ENCODE data around the gene MOCS3. TPM values are rescaled to one million over a fixed set of nuclear protein-coding genes. Genes with fewer than 3 reads are reported as not detected.

Gene MOCS3
- total and polyA plus RNA-seq, 2 donors (not counting 1 experiment from before 2014, with no cell fraction given): 0.91 to 7.6 TPM

DNA sequence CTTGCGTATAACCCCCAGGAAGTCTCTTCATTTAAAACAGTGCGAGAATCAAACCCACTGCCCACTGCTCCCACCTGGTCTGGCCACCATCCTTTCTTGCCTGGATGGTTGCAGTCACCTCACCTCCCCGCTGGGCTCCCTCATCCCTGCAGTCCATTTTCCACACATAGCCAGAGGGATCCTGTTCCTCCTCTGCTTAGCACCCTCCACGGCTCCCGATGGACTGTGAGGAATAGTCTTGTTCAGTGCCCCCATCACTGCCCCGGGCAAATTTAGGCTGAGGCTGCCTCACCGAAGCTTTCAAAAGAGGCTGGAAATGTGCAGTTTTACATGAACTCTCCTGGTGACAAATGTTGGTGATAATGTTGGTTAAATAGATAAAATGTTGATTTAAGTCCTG, 46.6 kb downstream of the MOCS3 start:
- no peaks in the 10 kb centered on the region for H3K4me1 ChIP-seq (ENCODE audit: control insufficient read depth in 2 of 2, insufficient read depth in 2 of 2, low read length in 2 of 2)
- intact Hi-C loops (cut with micrococcal nuclease): no loop called here
- no peak overlapping the region for H3K27ac Mint-ChIP-seq
- no peaks in the 10 kb centered on the region for H3K4me1 Mint-ChIP-seq
- H3K27ac ChIP-seq (ENCODE audit: low read length in 2 of 2): no peak overlapping the region
- no peak overlapping the region for H3K9ac ChIP-seq (ENCODE audit: low read length)
- H3K27me3 Mint-ChIP-seq: peaks cover 30% of the 10 kb centered on the region
- DNase-seq (no peak), ATAC-seq (ENCODE audit: low read depth) (no peak)
- POLR2A ChIA-PET: no interaction called here
- no peaks in the 10 kb centered on the region for H3K27me3 ChIP-seq (replicated peaks in 1 of 4; ENCODE audit: control extremely low read depth in 1 of 4, control insufficient read depth in 3 of 4, insufficient read depth in 4 of 4, low read length in 3 of 4)
- peaks cover 0 to 2% (median 0%) of the 10 kb centered on the region in 3 donors for H3K9me3 ChIP-seq (ENCODE audit: control extremely low read depth in 1 of 3, control insufficient read depth in 2 of 3, insufficient read depth in 1 of 3, low read length in 2 of 3)
- CTCF ChIA-PET: no interaction called here
- WGBS (ENCODE audit: insufficient coverage): 86% methylated on average over 6 of the region's 7 CpGs
- TF ChIP-seq, protein P1, sequence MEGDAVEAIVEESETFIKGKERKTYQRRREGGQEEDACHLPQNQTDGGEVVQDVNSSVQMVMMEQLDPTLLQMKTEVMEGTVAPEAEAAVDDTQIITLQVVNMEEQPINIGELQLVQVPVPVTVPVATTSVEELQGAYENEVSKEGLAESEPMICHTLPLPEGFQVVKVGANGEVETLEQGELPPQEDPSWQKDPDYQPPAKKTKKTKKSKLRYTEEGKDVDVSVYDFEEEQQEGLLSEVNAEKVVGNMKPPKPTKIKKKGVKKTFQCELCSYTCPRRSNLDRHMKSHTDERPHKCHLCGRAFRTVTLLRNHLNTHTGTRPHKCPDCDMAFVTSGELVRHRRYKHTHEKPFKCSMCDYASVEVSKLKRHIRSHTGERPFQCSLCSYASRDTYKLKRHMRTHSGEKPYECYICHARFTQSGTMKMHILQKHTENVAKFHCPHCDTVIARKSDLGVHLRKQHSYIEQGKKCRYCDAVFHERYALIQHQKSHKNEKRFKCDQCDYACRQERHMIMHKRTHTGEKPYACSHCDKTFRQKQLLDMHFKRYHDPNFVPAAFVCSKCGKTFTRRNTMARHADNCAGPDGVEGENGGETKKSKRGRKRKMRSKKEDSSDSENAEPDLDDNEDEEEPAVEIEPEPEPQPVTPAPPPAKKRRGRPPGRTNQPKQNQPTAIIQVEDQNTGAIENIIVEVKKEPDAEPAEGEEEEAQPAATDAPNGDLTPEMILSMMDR (IDR thresholded peaks at IDR 0.05): no peak
- no peak for TF ChIP-seq EZH2 (IDR thresholded peaks at IDR 0.05; ENCODE audit: borderline replicate concordance, insufficient read depth, low read depth, low read length, poor library complexity, severe bottlenecking)
- H3K9me3 Mint-ChIP-seq (ENCODE audit: insufficient read depth): no peaks in the 10 kb centered on the region
- no peak overlapping the region for H3K4me3 ChIP-seq (ENCODE audit: control extremely low read depth in 1 of 5, extremely low read depth in 1 of 5, insufficient read depth in 1 of 5, low read depth in 2 of 5, low read length in 4 of 5)
- no peaks in the 10 kb centered on the region for H3K79me2 ChIP-seq (ENCODE audit: control insufficient read depth, insufficient read depth, low read length)
- no peak overlapping the region for H3K4me3 Mint-ChIP-seq
- H3K36me3 ChIP-seq (replicated peaks in 1 of 2; ENCODE audit: control extremely low read depth in 1 of 2, control insufficient read depth in 1 of 2, extremely low read depth in 1 of 2, insufficient read depth in 2 of 2, low read length in 1 of 2): peaks cover 0 to 4% of the 10 kb centered on the region in 2 experiments
- H4K20me1 ChIP-seq (ENCODE audit: control insufficient read depth, insufficient read depth, low read length, poor library complexity, severe bottlenecking): peaks cover 8% of the 10 kb centered on the region
- no peak overlapping the region for H3K4me2 ChIP-seq (replicated peaks; ENCODE audit: low read depth, low read length, poor library complexity, severe bottlenecking)
- no peak overlapping the region for H2AFZ ChIP-seq (ENCODE audit: insufficient read depth, low read depth, low read length, poor library complexity, severe bottlenecking)

DNA sequence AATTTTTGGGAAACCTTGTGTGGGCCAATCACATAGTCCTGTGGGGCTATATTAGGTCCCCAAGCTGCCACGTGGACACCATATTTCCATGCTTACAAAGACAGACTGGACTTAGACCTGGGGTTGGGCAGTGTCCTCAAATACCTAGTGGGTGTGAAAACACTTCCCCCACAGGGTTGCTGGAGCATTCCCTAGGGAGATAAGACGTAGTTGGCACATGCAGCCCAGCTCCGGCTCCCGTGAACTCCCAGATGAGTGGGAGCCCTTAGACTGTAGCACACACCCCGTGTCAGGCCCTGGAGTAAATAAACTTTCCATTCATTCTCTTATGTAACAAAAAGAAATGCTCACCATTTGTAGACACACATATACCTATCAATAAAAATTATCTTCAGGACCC, 50.1 kb downstream of the MOCS3 start:
- Histone ChIP-seq H3K4me3 (ENCODE audit: control extremely low read depth in 1 of 5, extremely low read depth in 1 of 5, insufficient read depth in 1 of 5, low read depth in 2 of 5, low read length in 4 of 5) (no peak overlapping the region), H2AFZ (ENCODE audit: insufficient read depth, low read depth, low read length, poor library complexity, severe bottlenecking) (no peak overlapping the region), H3K4me1 (ENCODE audit: control insufficient read depth in 2 of 2, insufficient read depth in 2 of 2, low read length in 2 of 2) (peaks cover 1 to 4% of the 10 kb centered on the region in 2 donors), H3K9me3 (ENCODE audit: control extremely low read depth in 1 of 3, control insufficient read depth in 2 of 3, insufficient read depth in 1 of 3, low read length in 2 of 3) (peaks cover 0 to 2% (median 0%) of the 10 kb centered on the region in 3 donors), H3K36me3 (replicated peaks in 1 of 2; ENCODE audit: control extremely low read depth in 1 of 2, control insufficient read depth in 1 of 2, extremely low read depth in 1 of 2, insufficient read depth in 2 of 2, low read length in 1 of 2) (peaks cover 0 to 4% of the 10 kb centered on the region in 2 experiments), H3K27ac (ENCODE audit: low read length in 2 of 2) (no peak overlapping the region), H3K9ac (ENCODE audit: low read length) (no peak overlapping the region), H4K20me1 (ENCODE audit: control insufficient read depth, insufficient read depth, low read length, poor library complexity, severe bottlenecking) (peaks cover 14% of the 10 kb centered on the region), H3K27me3 (replicated peaks in 1 of 4; ENCODE audit: control extremely low read depth in 1 of 4, control insufficient read depth in 3 of 4, insufficient read depth in 4 of 4, low read length in 3 of 4) (peaks cover 0 to 4% (median 0%) of the 10 kb centered on the region in 4 experiments), H3K79me2 (ENCODE audit: control insufficient read depth, insufficient read depth, low read length) (no peaks in the 10 kb centered on the region), H3K4me2 (replicated peaks; ENCODE audit: low read depth, low read length, poor library complexity, severe bottlenecking) (no peak overlapping the region)
- CTCF ChIA-PET: interaction anchor here (0.6 kb wide), 1 partner anchor 1395 kb away, joined by 3 read pairs; no protein-coding TSS in a partner anchor
- H3K4me3 Mint-ChIP-seq: no peak overlapping the region
- H3K4me1 Mint-ChIP-seq: no peaks in the 10 kb centered on the region
- DNase-seq: no peak
- ATAC-seq (ENCODE audit: low read depth): no peak
- POLR2A ChIA-PET: no interaction called here
- peaks cover 17% of the 10 kb centered on the region for H3K27me3 Mint-ChIP-seq
- WGBS (ENCODE audit: insufficient coverage): 62% methylated on average over 2 of the region's 5 CpGs
- H3K27ac Mint-ChIP-seq: no peak overlapping the region
- intact Hi-C loops (cut with micrococcal nuclease): no loop called here
- TF ChIP-seq, protein P1 (IDR thresholded peaks at IDR 0.05): no peak
- no peak for TF ChIP-seq EZH2 (IDR thresholded peaks at IDR 0.05; ENCODE audit: borderline replicate concordance, insufficient read depth, low read depth, low read length, poor library complexity, severe bottlenecking)
- H3K9me3 Mint-ChIP-seq (ENCODE audit: insufficient read depth): no peaks in the 10 kb centered on the region

Measured in B cell (primary cell).